HepG2 (cell line): ENCODE results near the gene POP5. TPM values are rescaled to one million over a fixed set of nuclear protein-coding genes. Genes with fewer than 3 reads are reported as not detected.
A peak's percentile ranks its signal among the peaks of the same experiment; 100 is the strongest.

Experiments
- ATAC-seq: fragments of 200-7000 bp; cut with Tn5 transposase; 3 replicates; pipeline ENCODE4 v1.9.1; 2020; ENCODE audit warnings: mild to moderate bottlenecking, moderate library complexity
- BruUV-seq: library from RNA; stranded (reverse); fragments of 400-500 nt; replicated peaks from 2 replicates; lab custom pipeline; 2021; lab: Mats Ljungman, UMichigan
- CTCF ChIA-PET: fragments of 300-600 bp; formaldehyde crosslinking; extraction: SDS; loops from one replicate; lab custom pipeline; 2021; ENCODE audit warnings: low total read pairs, inconsistent platforms, low intra/inter-chr PET ratio; lab: Yijun Ruan, JAX
- POLR2A ChIA-PET: fragments of 350-600 bp; sonication (Branson Sonifier 250); formaldehyde crosslinking; loops from one replicate; lab custom pipeline; 2020; ENCODE audit warnings: antibody characterized with exemption, inconsistent platforms; lab: Yijun Ruan, JAX
- DNase-seq: peaks from one replicate; pipeline ENCODE4 v3.0.0-alpha.2; 2015; ENCODE audit warnings: low spot score
- FAIRE-seq: peaks from 3 replicates; lab custom pipeline; 2011; peaks lifted over from hg19 to GRCh38; lab: Jason Lieb, UNC
- H2AFZ ChIP-seq: one replicate; pipeline ENCODE4 v1.6.1; 2011; ENCODE audit warnings: low read length, inconsistent platforms
- H3K27ac ChIP-seq: fragments of 300-600 bp; 3 replicates; pipeline ENCODE4 v1.8.0; 2011; ENCODE audit warnings: mixed run types, mild to moderate bottlenecking, mixed read lengths, low read length, inconsistent platforms; ENCODE audit not compliant: insufficient read depth; ENCODE audit errors: extremely low read length
- H3K27me3 ChIP-seq, 2 experiments: fragments of 200-600 bp in 1 of 2; 2 replicates in 1 of 2; 3 replicates in 1 of 2; pipeline versions ENCODE4 v1.6.0 to v1.8.0; 2011; ENCODE audit warnings: low read length in 2 of 2, mild to moderate bottlenecking in 2 of 2, moderate library complexity in 2 of 2, inconsistent platforms in 1 of 2; ENCODE audit not compliant: insufficient read depth in 2 of 2, control insufficient read depth in 1 of 2
- H3K36me3 ChIP-seq, 2 experiments: fragments of 200-600 bp in 1 of 2; replicated peaks in 1 of 2; 2 replicates in 1 of 2; 3 replicates in 1 of 2; pipeline versions ENCODE4 v1.5.1 to v1.8.0; 2011; ENCODE audit warnings: low read length in 2 of 2, inconsistent platforms in 1 of 2; ENCODE audit not compliant: insufficient read depth in 2 of 2, control insufficient read depth in 1 of 2
- H3K4me1 ChIP-seq: 2 replicates; pipeline ENCODE4 v1.5.1; 2012; ENCODE audit warnings: low read length, inconsistent platforms; ENCODE audit not compliant: insufficient read depth
- H3K4me2 ChIP-seq: 2 replicates; pipeline ENCODE4 v1.6.0; 2011; ENCODE audit warnings: low read depth, low read length, inconsistent platforms
- H3K4me3 ChIP-seq, 3 experiments: fragments of 200-600 bp in 1 of 3; sonication (generic), shearing (Covaris generic) in 1 of 3; replicated peaks in 1 of 3; 2 replicates each; pipeline ENCODE4 v1.5.1; 2011 to 2016; ENCODE audit warnings: low read length in 3 of 3, inconsistent platforms in 2 of 3, low read depth in 2 of 3, mild to moderate bottlenecking in 2 of 3, control low read depth in 1 of 3, mixed read lengths in 1 of 3; ENCODE audit not compliant: insufficient read depth in 1 of 3
- H3K79me2 ChIP-seq: one replicate; pipeline ENCODE4 v1.6.1; 2011; ENCODE audit warnings: low read length, inconsistent platforms; ENCODE audit not compliant: insufficient read depth
- H3K9ac ChIP-seq: 2 replicates; pipeline ENCODE4 v1.6.0; 2011; ENCODE audit warnings: mild to moderate bottlenecking, low read depth, low read length, inconsistent platforms; ENCODE audit not compliant: insufficient read depth
- H3K9me3 ChIP-seq: 2 replicates; pipeline ENCODE4 v1.5.1; 2012; ENCODE audit warnings: mild to moderate bottlenecking, low read length
- H4K20me1 ChIP-seq: 2 replicates; pipeline ENCODE4 v1.6.0; 2011; ENCODE audit warnings: inconsistent platforms, mild to moderate bottlenecking, low read length, moderate library complexity; ENCODE audit not compliant: insufficient read depth
- HMG20B ChIP-seq: conservative IDR thresholded peaks from 2 replicates; pipeline ENCODE4 v1.6.1; 2016; ENCODE audit warnings: missing genetic modification reagents, missing compliant biosample characterization
- KLF13 ChIP-seq: sonication (generic); formaldehyde crosslinking; IDR thresholded peaks from 2 replicates; pipeline ENCODE4 v1.4.0; 2020; ENCODE audit warnings: mild to moderate bottlenecking, missing genetic modification reagents
- NFE2L1 ChIP-seq: sonication (generic); formaldehyde crosslinking; IDR thresholded peaks from 2 replicates; pipeline ENCODE4 v1.4.0; 2020; ENCODE audit warnings: missing genetic modification reagents, mild to moderate bottlenecking, borderline replicate concordance
- NR1H2 ChIP-seq: sonication (generic); formaldehyde crosslinking; IDR thresholded peaks from 2 replicates; pipeline ENCODE4 v1.8.1; 2022; ENCODE audit warnings: low read depth, missing genetic modification reagents, borderline replicate concordance
- PHF21A ChIP-seq: sonication (generic); formaldehyde crosslinking; IDR thresholded peaks from 2 replicates; pipeline ENCODE4 v1.5.0; 2020; ENCODE audit warnings: mild to moderate bottlenecking, missing genetic modification reagents
- RXRA ChIP-seq: sonication (generic); formaldehyde crosslinking; IDR thresholded peaks from 2 replicates; pipeline ENCODE4 v1.5.1; 2020; ENCODE audit warnings: missing genetic modification reagents
- SOX13 ChIP-seq, 3 experiments: fragments of 450-650 bp in 1 of 3; sonication (generic) in 1 of 3; formaldehyde crosslinking in 1 of 3; IDR thresholded peaks in 2 of 3; conservative IDR thresholded peaks in 1 of 3; 2 replicates each; pipeline versions ENCODE4 v1.5.0 to v1.6.1; 2016 to 2020; ENCODE audit warnings: antibody characterized with exemption in 1 of 3, mild to moderate bottlenecking in 1 of 3, missing compliant biosample characterization in 1 of 3, missing genetic modification reagents in 1 of 3, moderate library complexity in 1 of 3
- SOX6 ChIP-seq, 2 experiments: fragments of 450-650 bp in 1 of 2; sonication (generic) in 1 of 2; formaldehyde crosslinking in 1 of 2; IDR thresholded peaks; 2 replicates each; pipeline versions ENCODE4 v1.4.0 to v1.6.1; 2017 to 2020; ENCODE audit warnings: antibody characterized with exemption in 1 of 2, mild to moderate bottlenecking in 1 of 2, missing genetic modification reagents in 1 of 2
- SSRP1 ChIP-seq: IDR thresholded peaks from 2 replicates; pipeline ENCODE4 v1.6.1; 2016; ENCODE audit warnings: control low read depth
- ZBTB1 ChIP-seq: sonication (generic); formaldehyde crosslinking; IDR thresholded peaks from 2 replicates; pipeline ENCODE4 v1.4.0; 2020; ENCODE audit warnings: missing genetic modification reagents, borderline replicate concordance
- WGBS: methylation state at CpG from one replicate; pipeline ENCODE4 v1.1.6; 2017; ENCODE audit warnings: low lambda C conversion rate; 5-methylcytosine and 5-hydroxymethylcytosine counted together
- in situ Hi-C: cut with HindIII; loops from 2 replicates; pipeline ENCODE4 v1.10.0; 2017; ENCODE audit warnings: low pct_unique_long_range_greater_than_20kb; ENCODE audit not compliant: extremely low pct_ligation_motif_present
- intact Hi-C: fragments of 100-400 bp; cut with micrococcal nuclease; formaldehyde crosslinking; loops from one replicate; pipeline ENCODE4 v1.10.0; 2022; ENCODE audit not compliant: unreplicated experiment
- polyA plus RNA-seq, 8 experiments: library from polyadenylated mRNA; depleted of rRNA in 3 of 8; stranded (reverse) in 7 of 8; unstranded in 1 of 8; fragments of >200 nt; fragmentation: Illumina TruSeq in 4 of 8; extraction: Trizol in 4 of 8; gene quantifications; 2 replicates each; pipeline versions ENCODE4 v1.2.1 to v1.2.3, GENCODE V29; 2011 to 2016; ENCODE audit warnings: low read depth in 4 of 8, missing spikeins in 1 of 8, mixed read lengths in 1 of 8; ENCODE audit not compliant: insufficient read depth in 1 of 8
- total RNA-seq, 5 experiments: library from RNA; depleted of rRNA; stranded (reverse); fragments of >200 nt; fragmentation: Illumina TruSeq; extraction: Trizol; gene quantifications; 2 replicates each; pipeline ENCODE4 v1.2.3, GENCODE V29; 2016; ENCODE audit warnings: low read depth in 1 of 5
- TF ChIP-seq, protein P1 (sequence below): sonication (generic); formaldehyde crosslinking; IDR thresholded peaks from 2 replicates; pipeline ENCODE4 v1.8.0; 2022; ENCODE audit warnings: mild to moderate bottlenecking, missing genetic modification reagents, moderate library complexity
- TF ChIP-seq, protein P2 (sequence below): sonication (generic); formaldehyde crosslinking; IDR thresholded peaks from 2 replicates; pipeline ENCODE4 v1.4.0; 2020; ENCODE audit warnings: missing genetic modification reagents
- TF ChIP-seq, protein P3 (sequence below): sonication (generic); formaldehyde crosslinking; IDR thresholded peaks from 2 replicates; pipeline ENCODE4 v1.4.0; 2020; ENCODE audit warnings: mild to moderate bottlenecking, missing genetic modification reagents
- TF ChIP-seq, protein P4 (sequence below): sonication (generic); formaldehyde crosslinking; IDR thresholded peaks from 2 replicates; pipeline ENCODE4 v1.5.0; 2020; ENCODE audit warnings: mild to moderate bottlenecking, missing genetic modification reagents, moderate library complexity

Gene POP5
- total and polyA plus RNA-seq, 2 of the 13 experiments (the other 11 are each of a cell fraction or from before 2014, with no cell fraction given) = 45.6 to 61.3 TPM

DNA sequence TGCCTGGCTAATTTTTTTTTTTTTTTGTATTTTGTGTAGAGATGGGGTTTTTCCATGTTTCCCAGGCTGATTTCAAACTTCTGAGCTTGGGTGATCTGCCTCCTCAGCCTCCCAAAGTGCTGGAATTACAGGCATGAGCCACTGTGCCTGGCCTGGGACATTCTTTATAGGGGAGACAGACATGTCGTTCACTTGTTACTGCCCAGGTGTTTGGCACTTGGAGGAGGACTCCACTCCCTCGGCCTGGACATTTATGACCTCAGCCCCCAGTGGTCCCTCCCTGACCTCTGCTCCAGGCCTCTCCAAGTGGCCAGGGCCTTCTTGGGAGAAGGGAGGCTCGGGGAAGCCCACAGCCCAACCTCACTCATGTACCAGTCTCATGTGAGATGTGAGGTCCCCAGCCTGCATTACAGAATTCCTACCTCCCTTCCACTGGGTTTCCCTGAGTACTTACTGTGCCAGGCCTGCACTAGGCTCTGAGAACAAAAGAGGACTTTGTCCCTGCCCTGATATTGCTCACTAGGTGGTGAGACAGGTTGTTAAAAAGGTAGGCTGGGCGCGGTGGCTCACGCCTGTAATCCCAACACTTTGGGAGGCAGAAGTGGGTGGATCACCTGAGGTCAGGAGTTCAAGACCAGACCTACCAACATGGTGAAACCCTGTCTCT lies 9.7 kb upstream of the POP5 start:
- ATAC-seq (peak; percentile 86), DNase-seq (peak; percentile 62), FAIRE-seq (peak; percentile 49)
- Histone ChIP-seq H3K4me3 (no peak overlapping the region; a peak in 1 of 6 replicates), H3K36me3 (no peaks in the 10 kb centered on the region), H3K79me2 (no peaks in the 10 kb centered on the region), H3K27ac (no peak overlapping the region), H3K27me3 (peaks cover 5 to 8% of the 10 kb centered on the region in 2 experiments; a peak in 4 of 5 replicates), H3K9me3 (no peaks in the 10 kb centered on the region), H4K20me1 (no peaks in the 10 kb centered on the region), H3K4me1 (peaks cover 15% of the 10 kb centered on the region), H3K9ac (no peak overlapping the region), H2AFZ (no peak overlapping the region), H3K4me2 (peak overlapping the region; percentile 5; the same call in 1 of the 2 replicates)
- intact Hi-C loops (no loop called here), in situ Hi-C loops (no loop called here)
- WGBS = 3% methylated on average over 5 of the region's 6 CpGs
- ChIA-PET POLR2A (no interaction called here), CTCF (no interaction called here)
- BruUV-seq = no TSS peak
- TF ChIP-seq PHF21A (CRISPR knock-in tag) (no peak), SOX13 (IDR thresholded peaks at IDR 0.05) (no peak), SOX13 (CRISPR knock-in tag; conservative IDR thresholded peaks at IDR 0.05 in 1 of 2, IDR thresholded peaks at IDR 0.05 in 1 of 2) (peak in 1 of 2 experiments; percentile 63; a peak in 2 of 4 replicates), KLF13 (CRISPR knock-in tag) (no peak), SOX6 (IDR thresholded peaks at IDR 0.05) (no peak), SOX6 (CRISPR knock-in tag; IDR thresholded peaks at IDR 0.05) (peak; percentile 60), ZBTB1 (CRISPR knock-in tag) (no peak), RXRA (CRISPR knock-in tag) (peak; percentile 35; the same call in 1 of the 2 replicates), SSRP1 (CRISPR knock-in tag) (no peak), HMG20B (CRISPR knock-in tag) (no peak), NR1H2 (CRISPR knock-in tag) (no peak), NFE2L1 (CRISPR knock-in tag) (no peak)
- TF ChIP-seq, protein P1, sequence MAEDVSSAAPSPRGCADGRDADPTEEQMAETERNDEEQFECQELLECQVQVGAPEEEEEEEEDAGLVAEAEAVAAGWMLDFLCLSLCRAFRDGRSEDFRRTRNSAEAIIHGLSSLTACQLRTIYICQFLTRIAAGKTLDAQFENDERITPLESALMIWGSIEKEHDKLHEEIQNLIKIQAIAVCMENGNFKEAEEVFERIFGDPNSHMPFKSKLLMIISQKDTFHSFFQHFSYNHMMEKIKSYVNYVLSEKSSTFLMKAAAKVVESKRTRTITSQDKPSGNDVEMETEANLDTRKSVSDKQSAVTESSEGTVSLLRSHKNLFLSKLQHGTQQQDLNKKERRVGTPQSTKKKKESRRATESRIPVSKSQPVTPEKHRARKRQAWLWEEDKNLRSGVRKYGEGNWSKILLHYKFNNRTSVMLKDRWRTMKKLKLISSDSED (CRISPR knock-in tag) = no peak
- TF ChIP-seq, protein P2, sequence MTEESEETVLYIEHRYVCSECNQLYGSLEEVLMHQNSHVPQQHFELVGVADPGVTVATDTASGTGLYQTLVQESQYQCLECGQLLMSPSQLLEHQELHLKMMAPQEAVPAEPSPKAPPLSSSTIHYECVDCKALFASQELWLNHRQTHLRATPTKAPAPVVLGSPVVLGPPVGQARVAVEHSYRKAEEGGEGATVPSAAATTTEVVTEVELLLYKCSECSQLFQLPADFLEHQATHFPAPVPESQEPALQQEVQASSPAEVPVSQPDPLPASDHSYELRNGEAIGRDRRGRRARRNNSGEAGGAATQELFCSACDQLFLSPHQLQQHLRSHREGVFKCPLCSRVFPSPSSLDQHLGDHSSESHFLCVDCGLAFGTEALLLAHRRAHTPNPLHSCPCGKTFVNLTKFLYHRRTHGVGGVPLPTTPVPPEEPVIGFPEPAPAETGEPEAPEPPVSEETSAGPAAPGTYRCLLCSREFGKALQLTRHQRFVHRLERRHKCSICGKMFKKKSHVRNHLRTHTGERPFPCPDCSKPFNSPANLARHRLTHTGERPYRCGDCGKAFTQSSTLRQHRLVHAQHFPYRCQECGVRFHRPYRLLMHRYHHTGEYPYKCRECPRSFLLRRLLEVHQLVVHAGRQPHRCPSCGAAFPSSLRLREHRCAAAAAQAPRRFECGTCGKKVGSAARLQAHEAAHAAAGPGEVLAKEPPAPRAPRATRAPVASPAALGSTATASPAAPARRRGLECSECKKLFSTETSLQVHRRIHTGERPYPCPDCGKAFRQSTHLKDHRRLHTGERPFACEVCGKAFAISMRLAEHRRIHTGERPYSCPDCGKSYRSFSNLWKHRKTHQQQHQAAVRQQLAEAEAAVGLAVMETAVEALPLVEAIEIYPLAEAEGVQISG (CRISPR knock-in tag) = no peak
- TF ChIP-seq, protein P3, sequence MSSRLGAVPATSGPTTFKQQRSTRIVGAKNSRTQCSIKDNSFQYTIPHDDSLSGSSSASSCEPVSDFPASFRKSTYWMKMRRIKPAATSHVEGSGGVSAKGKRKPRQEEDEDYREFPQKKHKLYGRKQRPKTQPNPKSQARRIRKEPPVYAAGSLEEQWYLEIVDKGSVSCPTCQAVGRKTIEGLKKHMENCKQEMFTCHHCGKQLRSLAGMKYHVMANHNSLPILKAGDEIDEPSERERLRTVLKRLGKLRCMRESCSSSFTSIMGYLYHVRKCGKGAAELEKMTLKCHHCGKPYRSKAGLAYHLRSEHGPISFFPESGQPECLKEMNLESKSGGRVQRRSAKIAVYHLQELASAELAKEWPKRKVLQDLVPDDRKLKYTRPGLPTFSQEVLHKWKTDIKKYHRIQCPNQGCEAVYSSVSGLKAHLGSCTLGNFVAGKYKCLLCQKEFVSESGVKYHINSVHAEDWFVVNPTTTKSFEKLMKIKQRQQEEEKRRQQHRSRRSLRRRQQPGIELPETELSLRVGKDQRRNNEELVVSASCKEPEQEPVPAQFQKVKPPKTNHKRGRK (CRISPR knock-in tag) = no peak
- TF ChIP-seq, protein P4, sequence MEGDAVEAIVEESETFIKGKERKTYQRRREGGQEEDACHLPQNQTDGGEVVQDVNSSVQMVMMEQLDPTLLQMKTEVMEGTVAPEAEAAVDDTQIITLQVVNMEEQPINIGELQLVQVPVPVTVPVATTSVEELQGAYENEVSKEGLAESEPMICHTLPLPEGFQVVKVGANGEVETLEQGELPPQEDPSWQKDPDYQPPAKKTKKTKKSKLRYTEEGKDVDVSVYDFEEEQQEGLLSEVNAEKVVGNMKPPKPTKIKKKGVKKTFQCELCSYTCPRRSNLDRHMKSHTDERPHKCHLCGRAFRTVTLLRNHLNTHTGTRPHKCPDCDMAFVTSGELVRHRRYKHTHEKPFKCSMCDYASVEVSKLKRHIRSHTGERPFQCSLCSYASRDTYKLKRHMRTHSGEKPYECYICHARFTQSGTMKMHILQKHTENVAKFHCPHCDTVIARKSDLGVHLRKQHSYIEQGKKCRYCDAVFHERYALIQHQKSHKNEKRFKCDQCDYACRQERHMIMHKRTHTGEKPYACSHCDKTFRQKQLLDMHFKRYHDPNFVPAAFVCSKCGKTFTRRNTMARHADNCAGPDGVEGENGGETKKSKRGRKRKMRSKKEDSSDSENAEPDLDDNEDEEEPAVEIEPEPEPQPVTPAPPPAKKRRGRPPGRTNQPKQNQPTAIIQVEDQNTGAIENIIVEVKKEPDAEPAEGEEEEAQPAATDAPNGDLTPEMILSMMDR = no peak
